GM12878 (cell line): ENCODE measurements around the gene EFNA1. TPM values are rescaled to one million over a fixed set of nuclear protein-coding genes. Genes with fewer than 3 reads are reported as not detected.

Experiments
- ATAC-seq: fragments of 200-7000 bp; cut with Tn5 transposase; 3 replicates; pipeline ENCODE4 v1.9.1; 2020; ENCODE audit warnings: mild to moderate bottlenecking, moderate library complexity
- BruUV-seq: library from RNA; stranded (reverse); fragments of 400-500 nt; replicated peaks from 2 replicates; lab custom pipeline; 2021; lab: Mats Ljungman, UMichigan
- CTCF ChIA-PET: fragments of 300-600 bp; sonication (Branson Sonifier 250); formaldehyde crosslinking; extraction: SDS; loops from one replicate; lab custom pipeline; 2021; ENCODE audit warnings: inconsistent platforms; lab: Yijun Ruan, JAX
- POLR2A ChIA-PET: fragments of 350-600 bp; formaldehyde crosslinking; extraction: SDS; loops from one replicate; lab custom pipeline; 2021; ENCODE audit warnings: inconsistent platforms; lab: Charles Lee
- RAD21 ChIA-PET: fragments of 300-600 bp; sonication (Branson Sonifier 250); formaldehyde crosslinking; loops from one replicate; lab custom pipeline; 2023; ENCODE audit warnings: antibody characterized with exemption; ENCODE audit not compliant: unreplicated experiment; lab: Charles Lee
- SMC1A ChIA-PET: fragments of 300-600 bp; sonication (Branson Sonifier 250); formaldehyde crosslinking; loops from one replicate; lab custom pipeline; 2023; ENCODE audit not compliant: unreplicated experiment, uncharacterized antibody; lab: Charles Lee
- DNase-seq: peaks from one replicate; pipeline ENCODE4 v3.0.0-alpha.2; 2011; ENCODE audit warnings: low read depth, low spot score
- FAIRE-seq: peaks from 3 replicates; lab custom pipeline; 2011; peaks lifted over from hg19 to GRCh38; lab: Jason Lieb, UNC
- H2AFZ ChIP-seq: 2 replicates; pipeline ENCODE4 v1.6.0; 2011; ENCODE audit warnings: low read depth, low read length, control low read depth; ENCODE audit not compliant: control insufficient read depth
- H3K27ac ChIP-seq: 2 replicates; pipeline ENCODE4 v1.5.1; 2011; ENCODE audit warnings: control low read depth; ENCODE audit not compliant: control insufficient read depth, insufficient read depth
- H3K27me3 ChIP-seq, 2 experiments: replicated peaks in 1 of 2; 2 replicates each; pipeline versions ENCODE4 v1.6.0 to v1.6.1; 2011; ENCODE audit warnings: low read length in 1 of 2; ENCODE audit not compliant: control insufficient read depth in 2 of 2, insufficient read depth in 2 of 2
- H3K36me3 ChIP-seq, 2 experiments: 2 replicates each; pipeline ENCODE4 v1.5.1; 2011; ENCODE audit warnings: low read length in 1 of 2; ENCODE audit not compliant: control insufficient read depth in 2 of 2, insufficient read depth in 2 of 2
- H3K4me1 ChIP-seq: 2 replicates; pipeline ENCODE4 v1.6.1; 2011; ENCODE audit warnings: mild to moderate bottlenecking, low read length, moderate library complexity, mixed read lengths; ENCODE audit not compliant: control insufficient read depth, insufficient read depth
- H3K4me2 ChIP-seq: 2 replicates; pipeline ENCODE4 v1.6.0; 2011; ENCODE audit warnings: control low read depth; ENCODE audit not compliant: control insufficient read depth, insufficient read depth
- H3K4me3 ChIP-seq: fragments of 200-600 bp; sonication (generic); 2 replicates; pipeline ENCODE4 v1.5.1; 2016
- H3K79me2 ChIP-seq: 2 replicates; pipeline ENCODE4 v1.6.0; 2011; ENCODE audit warnings: low read length; ENCODE audit not compliant: control insufficient read depth, insufficient read depth
- H3K9ac ChIP-seq: 2 replicates; pipeline ENCODE4 v1.8.0; 2011; ENCODE audit warnings: low read length, control low read depth, mixed read lengths; ENCODE audit not compliant: control insufficient read depth, insufficient read depth
- H3K9me3 ChIP-seq: replicated peaks from 3 replicates; pipeline ENCODE4 v1.5.1; 2011; ENCODE audit warnings: mild to moderate bottlenecking, low read length; ENCODE audit not compliant: control insufficient read depth, insufficient read depth
- H4K20me1 ChIP-seq: 2 replicates; pipeline ENCODE4 v1.6.0; 2011; ENCODE audit not compliant: control insufficient read depth, insufficient read depth
- EED ChIP-seq: sonication (generic); IDR thresholded peaks from 2 replicates; pipeline ENCODE4 v1.6.1; 2016; ENCODE audit warnings: antibody characterized with exemption, low read depth
- FOXK2 ChIP-seq: fragments of 450-650 bp; IDR thresholded peaks from 2 replicates; pipeline ENCODE4 v1.6.1; 2017; ENCODE audit warnings: mild to moderate bottlenecking, moderate library complexity
- IKZF2 ChIP-seq, 2 experiments: fragments of 450-650 bp; IDR thresholded peaks; 2 replicates each; pipeline ENCODE4 v1.6.1; 2017; ENCODE audit warnings: mild to moderate bottlenecking in 2 of 2, moderate library complexity in 2 of 2
- JUNB ChIP-seq: IDR thresholded peaks from 2 replicates; pipeline ENCODE4 v1.6.1; 2016; ENCODE audit warnings: antibody characterized with exemption, mild to moderate bottlenecking
- PML ChIP-seq: IDR thresholded peaks from 2 replicates; pipeline ENCODE4 v1.6.1; 2012; ENCODE audit warnings: low read length, inconsistent platforms
- TCF3 ChIP-seq: IDR thresholded peaks from 2 replicates; pipeline ENCODE4 v1.6.1; 2012; ENCODE audit warnings: low read depth, mild to moderate bottlenecking, low read length, borderline replicate concordance; ENCODE audit not compliant: insufficient read depth
- USF1 ChIP-seq: IDR thresholded peaks from 2 replicates; pipeline ENCODE4 v1.6.1; 2011; ENCODE audit warnings: borderline replicate concordance, low read depth, mild to moderate bottlenecking, moderate library complexity, mixed read lengths, low read length; ENCODE audit not compliant: insufficient read depth; ENCODE audit errors: extremely low read length
- USF2 ChIP-seq: IDR thresholded peaks from 2 replicates; pipeline ENCODE4 v1.6.1; 2011; ENCODE audit warnings: low read depth, low read length, improper control_type of control experiment, borderline replicate concordance
- ZNF384 ChIP-seq: IDR thresholded peaks from 2 replicates; pipeline ENCODE4 v1.6.1; 2012; ENCODE audit warnings: low read depth, mild to moderate bottlenecking, low read length, improper control_type of control experiment, borderline replicate concordance
- WGBS: methylation state at CpG from one replicate; pipeline ENCODE4 v1.1.6; 2016; ENCODE audit warnings: low lambda C conversion rate; ENCODE audit not compliant: insufficient replicate concordance, insufficient coverage; ENCODE audit errors: missing lambda C conversion rate; 5-methylcytosine and 5-hydroxymethylcytosine counted together
- in situ Hi-C: fragments of 300-500 bp; cut with MboI; formaldehyde crosslinking; loops from 9 replicates; pipeline ENCODE4 v1.14.3; 2018; ENCODE audit warnings: mixed read lengths
- intact Hi-C: fragments of 100-400 bp; cut with micrococcal nuclease; formaldehyde crosslinking; loops from one replicate; pipeline ENCODE4 v1.14.2; 2022; ENCODE audit not compliant: unreplicated experiment
- polyA plus RNA-seq, 11 experiments: library from polyadenylated mRNA; depleted of rRNA in 4 of 11; unstranded in 6 of 11; stranded (reverse) in 5 of 11; fragments of >200 nt; fragmentation: Nextera tagmentation in 4 of 11; fragmentation: Illumina TruSeq in 1 of 11; extraction: Ambion mirVana in 4 of 11; extraction: Trizol in 1 of 11; gene quantifications; 1 replicate in 1 of 11; 2 replicates in 10 of 11; pipeline versions ENCODE4 v1.2.1 to v1.2.3, GENCODE V29; 2011 to 2016; ENCODE audit warnings: inconsistent platforms in 2 of 11, missing spikeins in 2 of 11, low read depth in 1 of 11
- total RNA-seq, 4 experiments: library from RNA; depleted of rRNA in 3 of 4; stranded (reverse); fragments of >200 nt in 3 of 4; fragmentation: Illumina TruSeq in 1 of 4; extraction: Trizol in 1 of 4; gene quantifications; 2 replicates each; pipeline versions ENCODE4 v1.2.1 to v1.2.3, GENCODE V29; 2013 to 2021
- TF ChIP-seq, protein P1 (sequence below): IDR thresholded peaks from 2 replicates; pipeline ENCODE4 v1.6.1; 2011; ENCODE audit warnings: borderline replicate concordance, low read depth, mild to moderate bottlenecking, moderate library complexity, low read length; ENCODE audit not compliant: insufficient read depth, poor library complexity, severe bottlenecking
- TF ChIP-seq, protein P2 (sequence below): IDR thresholded peaks from 2 replicates; pipeline ENCODE4 v1.6.1; 2012; ENCODE audit warnings: low read length, inconsistent platforms
- TF ChIP-seq, protein P3 (sequence below): fragments of 450-650 bp; IDR thresholded peaks from 2 replicates; pipeline ENCODE4 v1.6.1; 2017; ENCODE audit warnings: mild to moderate bottlenecking, moderate library complexity

The EFNA1 gene
- total and polyA plus RNA-seq, 10 of the 15 experiments (the other 5 are each of a cell fraction or from before 2014, with no cell fraction given): 0.13 to 7.5 (median 0.28) TPM; not detected in 5

DNA sequence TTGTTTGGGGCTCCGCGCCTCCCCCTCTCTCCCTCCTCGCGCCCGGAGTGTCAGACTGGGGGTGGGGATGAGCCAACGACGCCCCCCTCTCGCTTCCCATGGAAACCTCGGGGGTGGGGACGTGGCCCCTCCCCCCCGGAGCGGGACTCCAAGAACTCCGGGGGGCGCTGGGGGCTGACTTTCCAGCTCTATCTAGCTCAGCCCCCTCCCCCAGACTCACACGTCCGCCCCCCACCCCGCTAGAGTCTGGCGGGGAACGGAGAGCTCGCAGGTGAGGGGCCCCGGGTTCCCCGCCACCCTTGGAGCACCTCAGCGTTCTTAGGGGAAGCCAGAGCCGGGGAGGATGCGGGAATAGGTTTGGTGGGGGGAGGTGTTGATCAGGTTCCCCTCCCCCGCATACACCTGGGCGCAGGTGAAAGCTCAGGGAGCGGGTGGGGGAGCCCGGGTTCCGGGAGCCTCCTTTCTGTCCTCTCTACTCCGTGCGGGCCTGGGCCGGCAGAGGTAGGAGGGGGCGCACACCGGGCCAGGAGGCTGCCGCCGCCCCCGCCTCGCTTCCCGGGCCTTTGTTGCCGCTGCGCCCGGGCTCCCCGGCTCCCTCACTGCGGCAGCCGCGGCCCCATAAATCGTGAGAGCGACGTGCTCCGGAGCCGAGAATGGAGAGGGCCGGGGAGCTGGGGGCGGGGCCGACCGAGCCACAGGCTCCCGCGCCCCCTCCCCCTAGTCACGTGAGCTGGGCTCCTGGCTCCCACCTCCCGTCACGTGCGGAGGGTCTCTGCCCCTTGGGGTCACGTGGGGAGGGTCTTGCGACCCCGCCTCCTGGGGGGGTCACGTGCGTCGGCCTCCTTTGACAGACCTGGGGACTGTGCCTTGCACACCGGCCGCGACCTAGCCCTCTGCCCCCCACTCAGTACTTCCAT, 47.1 kb upstream of the EFNA1 start:
- Histone ChIP-seq H3K9ac (no peak overlapping the region), H3K4me1 (peaks cover 35% of the 10 kb centered on the region), H3K4me3 (no peak overlapping the region; the same call in 1 of the 2 replicates), H2AFZ (no peak overlapping the region), H3K79me2 (no peaks in the 10 kb centered on the region), H3K27me3 (peaks cover 23 to 26% of the 10 kb centered on the region in 2 experiments), H3K9me3 (no peaks in the 10 kb centered on the region), H3K4me2 (peak overlapping the region; percentile 12; the same call in 1 of the 2 replicates), H3K27ac (no peak overlapping the region), H3K36me3 (no peaks in the 10 kb centered on the region), H4K20me1 (no peaks in the 10 kb centered on the region)
- ChIA-PET SMC1A (interaction anchor here (0.9 to 1.7 kb wide), 3 partner anchors 17 to 26 kb away, joined by 4 to 8 read pairs (median 4); partner anchors contain the start of gene EFNA4), RAD21 (interaction anchor here (1.6 kb wide), 1 partner anchor 16 kb away, joined by 6 read pairs; no protein-coding TSS in a partner anchor), POLR2A (interaction anchor here (1.5 kb wide), 1 partner anchor 16 kb away, joined by 4 read pairs; no protein-coding TSS in a partner anchor), CTCF (interaction anchor here (1.0 to 4.4 kb wide), 6 partner anchors 9 to 92 kb away, joined by 3 to 27 read pairs (median 4); partner anchors contain the start of genes ADAM15, EFNA4 and KRTCAP2)
- 2% methylated on average over 59 of the region's 71 CpGs for WGBS
- intact Hi-C loops (loop anchor here (10.0 kb wide), 1 partner anchor 596 kb away; no protein-coding TSS in a partner anchor), in situ Hi-C loops (no loop called here)
- no TSS peak for BruUV-seq
- ATAC-seq: no peak
- FAIRE-seq: no peak
- DNase-seq: no peak
- TF ChIP-seq ZNF384: no peak
- peak; percentile 76 for TF ChIP-seq USF2
- no peak for TF ChIP-seq JUNB
- TF ChIP-seq FOXK2: no peak
- TF ChIP-seq IKZF2 (IDR thresholded peaks at IDR 0.05): no peak
- TF ChIP-seq, protein P1, sequence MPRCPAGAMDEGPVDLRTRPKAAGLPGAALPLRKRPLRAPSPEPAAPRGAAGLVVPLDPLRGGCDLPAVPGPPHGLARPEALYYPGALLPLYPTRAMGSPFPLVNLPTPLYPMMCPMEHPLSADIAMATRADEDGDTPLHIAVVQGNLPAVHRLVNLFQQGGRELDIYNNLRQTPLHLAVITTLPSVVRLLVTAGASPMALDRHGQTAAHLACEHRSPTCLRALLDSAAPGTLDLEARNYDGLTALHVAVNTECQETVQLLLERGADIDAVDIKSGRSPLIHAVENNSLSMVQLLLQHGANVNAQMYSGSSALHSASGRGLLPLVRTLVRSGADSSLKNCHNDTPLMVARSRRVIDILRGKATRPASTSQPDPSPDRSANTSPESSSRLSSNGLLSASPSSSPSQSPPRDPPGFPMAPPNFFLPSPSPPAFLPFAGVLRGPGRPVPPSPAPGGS: no peak
- TF ChIP-seq, protein P2, sequence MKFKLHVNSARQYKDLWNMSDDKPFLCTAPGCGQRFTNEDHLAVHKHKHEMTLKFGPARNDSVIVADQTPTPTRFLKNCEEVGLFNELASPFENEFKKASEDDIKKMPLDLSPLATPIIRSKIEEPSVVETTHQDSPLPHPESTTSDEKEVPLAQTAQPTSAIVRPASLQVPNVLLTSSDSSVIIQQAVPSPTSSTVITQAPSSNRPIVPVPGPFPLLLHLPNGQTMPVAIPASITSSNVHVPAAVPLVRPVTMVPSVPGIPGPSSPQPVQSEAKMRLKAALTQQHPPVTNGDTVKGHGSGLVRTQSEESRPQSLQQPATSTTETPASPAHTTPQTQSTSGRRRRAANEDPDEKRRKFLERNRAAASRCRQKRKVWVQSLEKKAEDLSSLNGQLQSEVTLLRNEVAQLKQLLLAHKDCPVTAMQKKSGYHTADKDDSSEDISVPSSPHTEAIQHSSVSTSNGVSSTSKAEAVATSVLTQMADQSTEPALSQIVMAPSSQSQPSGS: no peak
- no peak for TF ChIP-seq PML
- TF ChIP-seq TCF3: no peak
- peak; percentile 90 for TF ChIP-seq USF1
- TF ChIP-seq, protein P3, sequence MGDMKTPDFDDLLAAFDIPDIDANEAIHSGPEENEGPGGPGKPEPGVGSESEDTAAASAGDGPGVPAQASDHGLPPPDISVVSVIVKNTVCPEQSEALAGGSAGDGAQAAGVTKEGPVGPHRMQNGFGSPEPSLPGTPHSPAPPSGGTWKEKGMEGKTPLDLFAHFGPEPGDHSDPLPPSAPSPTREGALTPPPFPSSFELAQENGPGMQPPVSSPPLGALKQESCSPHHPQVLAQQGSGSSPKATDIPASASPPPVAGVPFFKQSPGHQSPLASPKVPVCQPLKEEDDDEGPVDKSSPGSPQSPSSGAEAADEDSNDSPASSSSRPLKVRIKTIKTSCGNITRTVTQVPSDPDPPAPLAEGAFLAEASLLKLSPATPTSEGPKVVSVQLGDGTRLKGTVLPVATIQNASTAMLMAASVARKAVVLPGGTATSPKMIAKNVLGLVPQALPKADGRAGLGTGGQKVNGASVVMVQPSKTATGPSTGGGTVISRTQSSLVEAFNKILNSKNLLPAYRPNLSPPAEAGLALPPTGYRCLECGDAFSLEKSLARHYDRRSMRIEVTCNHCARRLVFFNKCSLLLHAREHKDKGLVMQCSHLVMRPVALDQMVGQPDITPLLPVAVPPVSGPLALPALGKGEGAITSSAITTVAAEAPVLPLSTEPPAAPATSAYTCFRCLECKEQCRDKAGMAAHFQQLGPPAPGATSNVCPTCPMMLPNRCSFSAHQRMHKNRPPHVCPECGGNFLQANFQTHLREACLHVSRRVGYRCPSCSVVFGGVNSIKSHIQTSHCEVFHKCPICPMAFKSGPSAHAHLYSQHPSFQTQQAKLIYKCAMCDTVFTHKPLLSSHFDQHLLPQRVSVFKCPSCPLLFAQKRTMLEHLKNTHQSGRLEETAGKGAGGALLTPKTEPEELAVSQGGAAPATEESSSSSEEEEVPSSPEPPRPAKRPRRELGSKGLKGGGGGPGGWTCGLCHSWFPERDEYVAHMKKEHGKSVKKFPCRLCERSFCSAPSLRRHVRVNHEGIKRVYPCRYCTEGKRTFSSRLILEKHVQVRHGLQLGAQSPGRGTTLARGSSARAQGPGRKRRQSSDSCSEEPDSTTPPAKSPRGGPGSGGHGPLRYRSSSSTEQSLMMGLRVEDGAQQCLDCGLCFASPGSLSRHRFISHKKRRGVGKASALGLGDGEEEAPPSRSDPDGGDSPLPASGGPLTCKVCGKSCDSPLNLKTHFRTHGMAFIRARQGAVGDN: no peak
- TF ChIP-seq EED: no peak
